Thyroid gland (tissue), 4 donors: Measurements from ENCODE around the gene DNAJC25.

ENCODE experiments used
- POLR2A ChIP-seq, 2 donors: fragments of 450-650 bp; IDR thresholded peaks; one replicate each; pipeline ENCODE4 v1.6.1; 2017; ENCODE audit warnings: antibody characterized with exemption in 2 of 2, mild to moderate bottlenecking in 2 of 2, moderate library complexity in 1 of 2
- TF ChIP-seq, protein P1 (sequence below), 6 experiments: fragments of 200-600 bp in 3 of 6; fragments of 450-650 bp in 3 of 6; sonication (generic) in 3 of 6; IDR thresholded peaks; one replicate each; pipeline ENCODE4 v1.5.1; 2016 to 2019; ENCODE audit warnings: antibody characterized with exemption in 6 of 6, mild to moderate bottlenecking in 2 of 6, inconsistent platforms in 1 of 6, moderate library complexity in 1 of 6

DNA sequence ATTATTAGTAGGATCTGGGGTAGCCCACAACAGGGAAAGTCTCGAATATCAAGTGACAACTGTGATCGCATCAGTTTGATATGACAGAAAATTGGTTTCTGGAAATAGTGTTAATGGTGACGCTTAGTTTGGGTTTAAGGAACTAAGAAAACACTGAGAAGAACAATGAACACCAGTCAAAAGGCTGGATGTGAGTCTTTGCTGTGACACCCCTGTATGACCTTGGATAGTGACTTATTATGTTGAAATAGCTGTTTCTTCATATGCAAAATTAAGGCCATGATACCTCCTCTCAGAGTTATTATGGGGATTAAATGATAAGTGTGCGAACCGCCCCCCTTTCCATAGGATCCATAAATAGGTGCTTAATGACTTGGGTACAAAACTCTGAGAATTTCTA is 926 bp downstream of the DNAJC25 start:
- TF ChIP-seq POLR2A (IDR thresholded peaks at IDR 0.05) = no peak
- TF ChIP-seq, protein P1, sequence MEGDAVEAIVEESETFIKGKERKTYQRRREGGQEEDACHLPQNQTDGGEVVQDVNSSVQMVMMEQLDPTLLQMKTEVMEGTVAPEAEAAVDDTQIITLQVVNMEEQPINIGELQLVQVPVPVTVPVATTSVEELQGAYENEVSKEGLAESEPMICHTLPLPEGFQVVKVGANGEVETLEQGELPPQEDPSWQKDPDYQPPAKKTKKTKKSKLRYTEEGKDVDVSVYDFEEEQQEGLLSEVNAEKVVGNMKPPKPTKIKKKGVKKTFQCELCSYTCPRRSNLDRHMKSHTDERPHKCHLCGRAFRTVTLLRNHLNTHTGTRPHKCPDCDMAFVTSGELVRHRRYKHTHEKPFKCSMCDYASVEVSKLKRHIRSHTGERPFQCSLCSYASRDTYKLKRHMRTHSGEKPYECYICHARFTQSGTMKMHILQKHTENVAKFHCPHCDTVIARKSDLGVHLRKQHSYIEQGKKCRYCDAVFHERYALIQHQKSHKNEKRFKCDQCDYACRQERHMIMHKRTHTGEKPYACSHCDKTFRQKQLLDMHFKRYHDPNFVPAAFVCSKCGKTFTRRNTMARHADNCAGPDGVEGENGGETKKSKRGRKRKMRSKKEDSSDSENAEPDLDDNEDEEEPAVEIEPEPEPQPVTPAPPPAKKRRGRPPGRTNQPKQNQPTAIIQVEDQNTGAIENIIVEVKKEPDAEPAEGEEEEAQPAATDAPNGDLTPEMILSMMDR (IDR thresholded peaks at IDR 0.05) = no peak
